GM20000 (cell line): ENCODE results near the gene TOP1.
"Not testable (repeated sequence)": the region's sequence is repeated elsewhere in the genome, so short reads cannot be mapped to it uniquely, and the experiment has no call there.

Experiments used
- DNase-seq: peaks from one replicate; pipeline ENCODE4 v3.0.0; 2012; ENCODE audit warnings: low spot score
- CTCF ChIP-seq: IDR thresholded peaks from 2 replicates; pipeline ENCODE4 v1.5.1; 2012; ENCODE audit warnings: mild to moderate bottlenecking, control low read depth; ENCODE audit errors: extremely low read depth, missing control alignments

Gene TOP1

GRCh38 chr20:41111578-41111951 is 82.9 kb downstream of the TOP1 start:
- no peak for TF ChIP-seq CTCF
- no peak for DNase-seq

- TF ChIP-seq CTCF = no peak
- DNase-seq = no peak
Measured at GRCh38 chr20:41116282-41116956, 87.8 kb downstream of the TOP1 start.

- not testable (repeated sequence) for DNase-seq
Measured at GRCh38 chr20:41118159-41118558, 89.5 kb downstream of the TOP1 start.

GRCh38 chr20:41118632-41119031 is 90.0 kb downstream of the TOP1 start:
- no peak for DNase-seq

GRCh38 chr20:41119614-41120561 is 91.3 kb downstream of the TOP1 start:
- TF ChIP-seq CTCF = no peak
- DNase-seq = no peak

More at GRCh38 chr20:41118632-41119031, 90.0 kb downstream of the TOP1 start:
- TF ChIP-seq CTCF = no peak

- TF ChIP-seq CTCF = no peak
- no peak for DNase-seq
Measured at GRCh38 chr20:41121399-41121798, 92.8 kb downstream of the TOP1 start.

- TF ChIP-seq CTCF = no peak
- DNase-seq = no peak
Measured at GRCh38 chr20:41123631-41124030, 95.0 kb downstream of the TOP1 start.
